ENCODE measurements around the gene BRIP1. TPM values are rescaled to one million over a fixed set of nuclear protein-coding genes. Genes with fewer than 3 reads are reported as not detected.

BRIP1 gene
- total RNA-seq, 1 experiment from 2014 or later = 20.2 TPM

DNA sequence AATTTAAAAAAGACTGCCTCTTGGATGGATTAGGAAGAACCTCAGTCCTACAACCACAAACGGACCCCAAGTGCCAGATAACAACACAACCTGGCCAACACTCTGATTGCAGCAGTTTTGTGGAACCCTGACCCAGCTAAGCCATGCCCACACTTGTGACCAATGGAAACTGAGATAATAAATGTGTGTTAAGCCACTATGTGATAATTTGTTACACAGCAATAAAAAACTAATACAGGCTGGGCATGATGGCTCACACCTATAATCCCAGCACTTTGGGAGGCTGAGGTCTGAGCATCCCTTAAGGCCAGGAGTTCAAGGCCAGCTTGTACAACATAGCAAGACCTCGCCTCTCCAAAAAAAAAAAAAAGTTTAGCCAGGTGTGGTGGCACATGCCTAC lies 127.5 kb downstream of the BRIP1 start:
- Histone ChIP-seq H3K4me1 (ENCODE audit: insufficient read depth, low read length) (no peaks in the 10 kb centered on the region), H3K4ac (ENCODE audit: low read depth, low read length) (no peak overlapping the region), H3K4me2 (ENCODE audit: insufficient read depth, insufficient read length, low read length) (no peak overlapping the region), H3K79me1 (ENCODE audit: insufficient read depth, low read depth, low read length, poor library complexity, severe bottlenecking) (no peaks in the 10 kb centered on the region), H3K79me2 (ENCODE audit: insufficient read depth, low read length) (no peaks in the 10 kb centered on the region), H3K9ac (ENCODE audit: extremely low read depth, insufficient read length, low read length) (no peak overlapping the region), H3T11ph (ENCODE audit: low read length) (no peak overlapping the region), H4K8ac (replicated peaks; ENCODE audit: insufficient read length, low read depth, low read length) (no peak overlapping the region), H2AFZ (ENCODE audit: low read length) (no peak overlapping the region), H3K27me3 (ENCODE audit: insufficient read depth, low read length) (no peaks in the 10 kb centered on the region), H3K14ac (ENCODE audit: insufficient read depth, low read length) (no peak overlapping the region), H2BK5ac (ENCODE audit: insufficient read length, low read length) (no peak overlapping the region), H2BK120ac (ENCODE audit: low read depth, low read length, poor library complexity, severe bottlenecking) (no peak overlapping the region), H2BK12ac (ENCODE audit: insufficient read length, low read depth, low read length) (no peak overlapping the region), H2BK20ac (ENCODE audit: low read depth, low read length, poor library complexity, severe bottlenecking) (no peak overlapping the region), H3K18ac (ENCODE audit: insufficient read length, low read depth, low read length) (no peak overlapping the region), H4K20me1 (ENCODE audit: control insufficient read depth, insufficient read depth, insufficient read length) (no peaks in the 10 kb centered on the region), H2BK15ac (ENCODE audit: low read depth, low read length) (no peak overlapping the region), H4K5ac (ENCODE audit: insufficient read length, low read depth, low read length) (no peak overlapping the region), H3K27ac (ENCODE audit: insufficient read length, low read depth, low read length) (no peak overlapping the region), H3K23ac (ENCODE audit: insufficient read length, low read depth, low read length) (no peak overlapping the region), H3K9me3 (ENCODE audit: control insufficient read depth, low read depth, low read length) (no peaks in the 10 kb centered on the region), H3K56ac (ENCODE audit: insufficient read length, low read depth, low read length) (no peak overlapping the region), H3K23me2 (ENCODE audit: insufficient read length, low read depth, low read length, poor library complexity, severe bottlenecking) (no peaks in the 10 kb centered on the region), H2AK5ac (ENCODE audit: insufficient read length, low read length) (no peak overlapping the region), H4K91ac (ENCODE audit: insufficient read length, low read depth, low read length) (no peak overlapping the region)
- no peak overlapping the region for H3K4me3 Mint-ChIP-seq
- WGBS (ENCODE audit: extremely low coverage, insufficient read length, low lambda C conversion rate) = no CpG with 5 or more reads among the region's 2 CpGs
- peaks cover 30 to 42% (median 39%) of the 10 kb centered on the region in 3 experiments for H3K36me3 Mint-ChIP-seq (ENCODE audit: insufficient read depth in 1 of 3, low read depth in 3 of 3)
- H3K27me3 Mint-ChIP-seq (ENCODE audit: low read depth) = no peaks in the 10 kb centered on the region
- no peaks in the 10 kb centered on the region for H3K4me1 Mint-ChIP-seq
- no peak for TF ChIP-seq CTCF (conservative IDR thresholded peaks at IDR 0.05)
- no peak overlapping the region for H3K27ac Mint-ChIP-seq
- peaks cover 3 to 6% of the 10 kb centered on the region in 2 experiments; a peak in 3 of 5 replicates for H3K9me3 Mint-ChIP-seq
- no peak for DNase-seq
